Umbilical cord (tissue), 2 donors: Measurements from ENCODE around the gene MIEF1. TPM values are rescaled to one million over a fixed set of nuclear protein-coding genes. Genes with fewer than 3 reads are reported as not detected.
A peak's percentile ranks its signal among the peaks of the same experiment; 100 is the strongest.

Experiments
- DNase-seq: peaks from one replicate; pipeline ENCODE4 v3.0.0-alpha.2; 2015; ENCODE audit warnings: low spot score
- total RNA-seq: library from RNA; depleted of rRNA; stranded (reverse); fragments of >200 nt; gene quantifications from one replicate; pipeline ENCODE4 v1.2.3, GENCODE V29; 2014; ENCODE audit warnings: low replicate concordance; ENCODE audit not compliant: insufficient read depth

The MIEF1 gene
- 7.0 TPM for total RNA-seq

- peak; percentile 99 for DNase-seq
Observed at GRCh38 chr22:39502109-39502788, at the start of gene MIEF1. TSS of gene MIEF1 (plus strand) at chr22:39502290. CDS start at chr22:39511295, 9,005 bp downstream.

- no peak for DNase-seq
Observed at GRCh38 chr22:39452740-39453040, 49.4 kb upstream of the MIEF1 start.

GRCh38 chr22:39453765-39454378 is 48.2 kb upstream of the MIEF1 start:
- DNase-seq = no peak

GRCh38 chr22:39454385-39454871 is 47.7 kb upstream of the MIEF1 start:
- DNase-seq = no peak

- no peak for DNase-seq
Observed at GRCh38 chr22:39456522-39457197, 45.4 kb upstream of the MIEF1 start, which contains the start of gene MGAT3. TSS of gene MGAT3 (plus strand) at chr22:39457012. CDS start at chr22:39487348, 30,336 bp downstream.

- DNase-seq = no peak
Observed at GRCh38 chr22:39457198-39457555, 44.9 kb upstream of the MIEF1 start.

GRCh38 chr22:39457556-39458443 is 44.3 kb upstream of the MIEF1 start:
- no peak for DNase-seq

GRCh38 chr22:39458444-39459083 is 43.5 kb upstream of the MIEF1 start:
- no peak for DNase-seq

- DNase-seq = no peak
Observed at GRCh38 chr22:39459681-39460080, 42.4 kb upstream of the MIEF1 start.

- no peak for DNase-seq
Observed at GRCh38 chr22:39462443-39463221, 39.5 kb upstream of the MIEF1 start.

- no peak for DNase-seq
Observed at GRCh38 chr22:39463277-39463676, 38.8 kb upstream of the MIEF1 start.

GRCh38 chr22:39463931-39464390 is 38.1 kb upstream of the MIEF1 start:
- no peak for DNase-seq

GRCh38 chr22:39466228-39467006 is 35.7 kb upstream of the MIEF1 start:
- DNase-seq = no peak

GRCh38 chr22:39467390-39467895 is 34.6 kb upstream of the MIEF1 start:
- no peak for DNase-seq

- DNase-seq = peak; percentile 42
Observed at GRCh38 chr22:39468487-39469325, 33.4 kb upstream of the MIEF1 start.

GRCh38 chr22:39469326-39469680 is 32.8 kb upstream of the MIEF1 start:
- DNase-seq = no peak

- peak; percentile 35 for DNase-seq
Observed at GRCh38 chr22:39469681-39470450, 32.2 kb upstream of the MIEF1 start.
